PC-3 (cell line): ENCODE results near the gene CPZ.

ENCODE experiments used
- CTCF ChIP-seq: fragments of 300-600 bp; sonication (generic); conservative IDR thresholded peaks from 2 replicates; pipeline ENCODE4 v1.5.1; 2017; ENCODE audit warnings: antibody characterized with exemption, low read depth, mild to moderate bottlenecking, low read length
- EZH2 ChIP-seq: fragments of 300-600 bp; sonication (generic); IDR thresholded peaks from one replicate; pipeline ENCODE4 v1.6.1; 2017; ENCODE audit warnings: antibody characterized with exemption, mild to moderate bottlenecking, low read length; ENCODE audit not compliant: unreplicated experiment
- EZH2phosphoT487 ChIP-seq: fragments of 300-600 bp; sonication (generic); IDR thresholded peaks from 2 replicates; pipeline ENCODE4 v1.6.1; 2018; ENCODE audit warnings: mild to moderate bottlenecking, antibody characterized with exemption, low read length, borderline replicate concordance

GRCh38 chr4:8609824-8610350 is 17.3 kb downstream of the CPZ start:
- TF ChIP-seq CTCF (no peak), EZH2 (no peak), EZH2phosphoT487 (no peak)
